Uterus (tissue), 2 donors: ENCODE data around the gene ARMC5.

Experiments
- CTCF ChIP-seq, 4 experiments: fragments of 200-600 bp in 2 of 4; fragments of 450-650 bp in 2 of 4; sonication (generic) in 2 of 4; IDR thresholded peaks; one replicate each; pipeline ENCODE4 v1.5.1; 2016 to 2019; ENCODE audit warnings: antibody characterized with exemption in 4 of 4, mild to moderate bottlenecking in 2 of 4, moderate library complexity in 1 of 4
- POLR2A ChIP-seq, 2 donors: fragments of 450-650 bp; IDR thresholded peaks; one replicate each; pipeline ENCODE4 v1.6.1; 2016; ENCODE audit warnings: antibody characterized with exemption in 2 of 2, mild to moderate bottlenecking in 1 of 2, moderate library complexity in 1 of 2

GRCh38 chr16:31498493-31498892 is 39.2 kb downstream of the ARMC5 start:
- TF ChIP-seq CTCF (IDR thresholded peaks at IDR 0.05): no peak
- no peak for TF ChIP-seq POLR2A (IDR thresholded peaks at IDR 0.05)
